ENCODE results near the gene PDSS1. TPM values are rescaled to one million over a fixed set of nuclear protein-coding genes. Genes with fewer than 3 reads are reported as not detected.

PDSS1 gene
- total and polyA plus RNA-seq, 4 donors: 6.0 to 7.6 (median 7.1) TPM

GRCh38 chr10:26725837-26726727 is 28.6 kb downstream of the PDSS1 start (continued):
- TF ChIP-seq HNF4A (conservative IDR thresholded peaks at IDR 0.05) (no peak), ZBTB33 (IDR thresholded peaks at IDR 0.05) (no peak), GABPA (IDR thresholded peaks at IDR 0.05 in 1 of 2, conservative IDR thresholded peaks at IDR 0.05 in 1 of 2) (no peak), FOXA1 (IDR thresholded peaks at IDR 0.05) (no peak)

- Histone ChIP-seq H3K9ac (ENCODE audit: low read depth in 1 of 2, low read length in 2 of 2) (no peak overlapping the region), H3K4me3 (ENCODE audit: low read depth in 1 of 3, low read length in 3 of 3) (no peak overlapping the region), H3K36me3 (ENCODE audit: control insufficient read depth in 4 of 4, insufficient read depth in 3 of 4, low read depth in 1 of 4, low read length in 3 of 4) (peaks cover 0 to 18% (median 10%) of the 10 kb centered on the region in 4 donors), H3K4me1 (ENCODE audit: control insufficient read depth in 4 of 4, insufficient read depth in 4 of 4, low read length in 3 of 4) (no peaks in the 10 kb centered on the region), H3K27me3 (ENCODE audit: control insufficient read depth in 4 of 4, insufficient read depth in 4 of 4, low read length in 3 of 4) (no peaks in the 10 kb centered on the region), H3K27ac (ENCODE audit: low read depth in 1 of 2, low read length in 2 of 2) (no peak overlapping the region), H3K9me3 (ENCODE audit: control insufficient read depth in 4 of 4, low read length in 3 of 4) (no peaks in the 10 kb centered on the region)
- WGBS: 98% methylated on average over 1 of the region's 1 CpG
- no peak for TF ChIP-seq ATF3 (IDR thresholded peaks at IDR 0.05)
- TF ChIP-seq CTCF (IDR thresholded peaks at IDR 0.05; ENCODE audit: low read depth, low read length, missing input control): no peak
- TF ChIP-seq FOXA1 (IDR thresholded peaks at IDR 0.05): no peak
- no peak for TF ChIP-seq NR2F2 (IDR thresholded peaks at IDR 0.05)
- no peak for TF ChIP-seq EGR1 (IDR thresholded peaks at IDR 0.05; ENCODE audit: low read depth in 2 of 2)
- no peak for DNase-seq (ENCODE audit: low spot score)
Observed at GRCh38 chr10:26727005-26727404, 29.5 kb downstream of the PDSS1 start.

- DNase-seq (ENCODE audit: low spot score): no peak
- no peak overlapping the region for H3K27ac ChIP-seq (ENCODE audit: low read depth in 1 of 2, low read length in 2 of 2)
- H3K4me1 ChIP-seq (ENCODE audit: control insufficient read depth in 4 of 4, insufficient read depth in 4 of 4, low read length in 3 of 4): peaks cover 2 to 7% (median 4%) of the 10 kb centered on the region in 4 donors
- WGBS: 95% methylated on average over 7 of the region's 7 CpGs
- TF ChIP-seq EGR1 (IDR thresholded peaks at IDR 0.05; ENCODE audit: low read depth in 2 of 2): no peak
- no peak for TF ChIP-seq ZBTB33 (IDR thresholded peaks at IDR 0.05)
- TF ChIP-seq NR2F2 (IDR thresholded peaks at IDR 0.05): no peak
- no peak for TF ChIP-seq RXRA (IDR thresholded peaks at IDR 0.05)
- TF ChIP-seq JUND (IDR thresholded peaks at IDR 0.05): no peak
- no peak for TF ChIP-seq REST (IDR thresholded peaks at IDR 0.05)
- TF ChIP-seq SP1 (IDR thresholded peaks at IDR 0.05): no peak
- no peak for TF ChIP-seq CTCF (IDR thresholded peaks at IDR 0.05; ENCODE audit: low read depth, low read length, missing input control)
- TF ChIP-seq HNF4A (conservative IDR thresholded peaks at IDR 0.05): no peak
- peaks cover 0 to 14% (median 10%) of the 10 kb centered on the region in 4 donors for H3K36me3 ChIP-seq (ENCODE audit: control insufficient read depth in 4 of 4, insufficient read depth in 3 of 4, low read depth in 1 of 4, low read length in 3 of 4)
- no peaks in the 10 kb centered on the region for H3K9me3 ChIP-seq (ENCODE audit: control insufficient read depth in 4 of 4, low read length in 3 of 4)
- H3K27me3 ChIP-seq (ENCODE audit: control insufficient read depth in 4 of 4, insufficient read depth in 4 of 4, low read length in 3 of 4): no peaks in the 10 kb centered on the region
- H3K9ac ChIP-seq (ENCODE audit: low read depth in 1 of 2, low read length in 2 of 2): no peak overlapping the region
- no peak overlapping the region for H3K4me3 ChIP-seq (ENCODE audit: low read depth in 1 of 3, low read length in 3 of 3)
Observed at GRCh38 chr10:26728957-26729356, 31.5 kb downstream of the PDSS1 start.

Measured in liver (tissue), 9 donors.